Measurements from ENCODE around the gene SNTG2.

DNA sequence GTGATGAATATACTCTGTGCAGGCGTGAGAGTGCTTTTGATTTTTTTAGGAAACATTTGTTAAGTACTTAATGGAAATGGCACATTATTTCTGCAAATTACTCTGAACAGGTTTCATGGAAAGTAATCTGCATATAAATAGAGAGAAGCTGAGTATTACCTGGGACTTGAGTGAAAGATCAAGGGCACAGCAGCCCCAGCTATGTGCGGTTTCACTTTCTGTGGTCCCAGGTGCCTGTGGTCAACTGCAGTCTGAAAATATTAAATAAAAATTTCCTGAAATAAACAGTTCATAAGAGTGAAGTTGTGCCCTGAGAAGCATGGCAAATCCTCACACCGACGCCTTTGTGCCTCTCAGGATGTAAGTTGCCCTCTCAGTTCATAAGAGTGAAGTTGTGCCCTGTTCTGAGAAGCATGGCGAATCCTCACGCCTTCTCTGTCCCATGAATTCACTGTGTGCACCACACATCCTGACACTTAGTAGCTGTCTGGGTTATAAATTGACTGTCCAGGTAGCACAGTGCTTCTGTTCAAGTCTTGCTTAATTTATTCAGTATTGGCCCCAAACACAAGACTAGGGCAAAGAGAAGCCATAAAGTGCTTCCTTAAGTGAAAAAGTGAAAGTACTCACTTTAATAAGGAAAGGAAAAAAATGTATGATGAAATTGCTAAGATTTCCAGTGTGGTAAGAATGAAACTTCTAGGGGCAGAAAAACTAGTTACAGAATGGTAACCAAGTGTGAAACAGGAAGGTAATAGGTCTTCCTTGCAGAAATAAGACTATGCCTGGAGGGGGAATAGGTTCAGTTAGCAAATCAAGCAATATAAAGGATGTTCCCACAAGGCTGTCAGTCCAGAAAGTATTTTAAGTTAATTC, 4.3 kb upstream of the SNTG2 start:
- TF ChIP-seq, protein P1, sequence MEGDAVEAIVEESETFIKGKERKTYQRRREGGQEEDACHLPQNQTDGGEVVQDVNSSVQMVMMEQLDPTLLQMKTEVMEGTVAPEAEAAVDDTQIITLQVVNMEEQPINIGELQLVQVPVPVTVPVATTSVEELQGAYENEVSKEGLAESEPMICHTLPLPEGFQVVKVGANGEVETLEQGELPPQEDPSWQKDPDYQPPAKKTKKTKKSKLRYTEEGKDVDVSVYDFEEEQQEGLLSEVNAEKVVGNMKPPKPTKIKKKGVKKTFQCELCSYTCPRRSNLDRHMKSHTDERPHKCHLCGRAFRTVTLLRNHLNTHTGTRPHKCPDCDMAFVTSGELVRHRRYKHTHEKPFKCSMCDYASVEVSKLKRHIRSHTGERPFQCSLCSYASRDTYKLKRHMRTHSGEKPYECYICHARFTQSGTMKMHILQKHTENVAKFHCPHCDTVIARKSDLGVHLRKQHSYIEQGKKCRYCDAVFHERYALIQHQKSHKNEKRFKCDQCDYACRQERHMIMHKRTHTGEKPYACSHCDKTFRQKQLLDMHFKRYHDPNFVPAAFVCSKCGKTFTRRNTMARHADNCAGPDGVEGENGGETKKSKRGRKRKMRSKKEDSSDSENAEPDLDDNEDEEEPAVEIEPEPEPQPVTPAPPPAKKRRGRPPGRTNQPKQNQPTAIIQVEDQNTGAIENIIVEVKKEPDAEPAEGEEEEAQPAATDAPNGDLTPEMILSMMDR (conservative IDR thresholded peaks at IDR 0.05 in 1 of 2, IDR thresholded peaks at IDR 0.05 in 1 of 2; ENCODE audit: low read depth in 1 of 2, low read length in 2 of 2): no peak
- TF ChIP-seq EZH2 (IDR thresholded peaks at IDR 0.05; ENCODE audit: low read length, missing control alignments): no peak
